ENCODE data around the gene MAP1B. TPM values are rescaled to one million over a fixed set of nuclear protein-coding genes. Genes with fewer than 3 reads are reported as not detected.

Gene MAP1B
- total RNA-seq, 1 experiment from 2014 or later = 19.2 TPM

DNA sequence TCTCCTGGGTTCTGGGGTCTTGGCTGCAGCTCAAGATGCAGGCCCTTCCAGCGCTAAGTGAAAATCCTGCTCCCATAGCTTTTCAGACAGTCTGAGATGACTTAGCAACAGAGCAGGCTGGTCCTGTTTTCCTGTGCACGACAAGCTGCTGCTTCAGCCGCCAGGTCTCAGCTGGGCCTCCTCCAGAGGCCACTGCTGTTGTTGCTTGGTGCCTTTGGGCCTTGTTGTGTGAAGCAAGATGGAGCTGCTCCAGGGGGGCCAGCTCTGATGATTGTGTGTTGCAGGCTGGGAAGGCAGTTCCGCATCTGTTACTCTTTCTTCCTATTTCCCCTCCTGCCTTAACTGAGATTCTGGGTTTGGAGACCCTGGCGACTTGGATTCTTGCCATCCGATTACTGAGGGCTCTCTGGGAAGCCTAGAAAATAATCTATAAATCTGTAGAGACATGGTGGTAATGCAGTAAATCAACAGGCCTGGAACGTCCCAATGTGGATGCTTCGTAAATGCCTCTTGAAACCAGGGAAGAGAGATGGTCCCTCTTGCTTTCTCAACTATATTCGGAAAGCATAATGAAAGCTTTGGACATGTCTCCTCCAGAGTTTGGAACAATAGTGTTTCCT lies 3.2 kb downstream of the MAP1B start:
- Histone ChIP-seq H3K4me1 (peaks cover 3% of the 10 kb centered on the region; the same call in 1 of the 2 replicates), H3K27ac (no peak overlapping the region), H3K27me3 (no peaks in the 10 kb centered on the region), H3K4me3 (no peak overlapping the region), H3K9me3 (replicated peaks) (no peaks in the 10 kb centered on the region), H3K36me3 (no peaks in the 10 kb centered on the region; the same call in 1 of the 2 replicates)
- no peak for DNase-seq

DNA sequence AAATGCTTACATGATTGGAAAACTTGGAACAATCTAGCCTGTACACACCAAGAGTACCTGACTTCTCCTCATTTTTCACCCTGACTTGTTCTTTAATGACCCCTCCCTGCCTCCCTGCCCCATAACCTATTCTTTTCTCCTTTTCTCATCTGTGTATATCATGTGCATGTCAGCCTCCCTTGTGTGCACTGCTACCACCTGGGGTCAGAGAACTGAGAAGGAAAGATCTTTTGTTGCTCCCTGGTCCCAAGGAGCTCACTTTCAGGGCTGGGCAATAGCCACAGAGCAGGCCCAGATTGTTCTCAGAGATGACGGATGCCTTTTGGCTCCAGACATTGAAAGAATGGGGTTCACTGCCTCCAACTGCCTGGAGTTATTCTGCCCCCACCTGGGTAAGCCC lies 5.1 kb downstream of the MAP1B start:
- H3K4me1 ChIP-seq = peaks cover 3% of the 10 kb centered on the region; the same call in 1 of the 2 replicates
- H3K27ac ChIP-seq = no peak overlapping the region
- no peak overlapping the region for H3K4me3 ChIP-seq
- peaks cover 8% of the 10 kb centered on the region for H3K36me3 ChIP-seq
- no peaks in the 10 kb centered on the region for H3K9me3 ChIP-seq (replicated peaks)
- no peaks in the 10 kb centered on the region for H3K27me3 ChIP-seq
- no peak for DNase-seq

DNA sequence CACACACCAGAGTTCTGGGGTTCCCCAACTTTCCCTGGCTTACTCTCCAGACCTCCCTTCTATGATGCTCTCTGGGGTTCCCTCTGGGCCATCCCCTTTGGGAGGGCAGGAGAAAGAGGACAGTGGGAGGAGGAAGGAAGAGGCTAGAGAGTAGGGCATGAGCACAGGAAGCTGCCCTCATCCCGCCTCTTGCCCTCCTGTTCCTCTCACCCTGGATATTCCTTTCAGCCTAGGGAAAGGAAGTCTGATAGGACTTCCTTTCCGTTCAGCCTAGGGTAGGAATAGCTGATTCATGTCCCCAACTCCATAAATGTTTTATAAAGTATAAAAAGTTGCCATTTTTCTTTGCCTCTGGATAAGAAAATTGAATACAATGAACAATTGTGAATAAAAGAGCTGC lies 7.4 kb downstream of the MAP1B start:
- no peaks in the 10 kb centered on the region for H3K27me3 ChIP-seq
- no peak for DNase-seq
- no peaks in the 10 kb centered on the region for H3K4me1 ChIP-seq
- H3K4me3 ChIP-seq = no peak overlapping the region
- H3K9me3 ChIP-seq (replicated peaks) = no peaks in the 10 kb centered on the region
- H3K27ac ChIP-seq = no peak overlapping the region
- H3K36me3 ChIP-seq = peaks cover 8% of the 10 kb centered on the region

DNA sequence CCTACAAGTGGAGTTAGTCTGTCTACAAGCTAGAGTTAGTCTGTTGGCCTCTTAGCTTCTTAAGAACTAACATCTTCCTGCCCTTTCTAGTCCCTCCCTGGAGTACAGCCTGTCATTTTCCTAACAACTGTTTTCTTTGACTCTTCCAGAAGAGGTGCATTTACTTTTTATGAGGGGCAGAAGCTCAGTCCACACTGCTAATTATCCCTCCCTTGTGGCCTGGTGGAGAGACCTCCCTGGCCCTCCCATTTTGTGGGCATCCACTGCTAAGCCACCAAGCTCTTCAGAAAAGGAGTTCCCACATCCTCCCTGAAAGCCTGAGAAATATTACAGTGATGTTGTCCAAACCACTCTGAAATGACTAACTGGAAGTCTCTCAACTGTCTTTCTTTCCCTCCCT lies 8.0 kb downstream of the MAP1B start:
- Histone ChIP-seq H3K36me3 (peaks cover 8% of the 10 kb centered on the region), H3K27ac (no peak overlapping the region)

DNA sequence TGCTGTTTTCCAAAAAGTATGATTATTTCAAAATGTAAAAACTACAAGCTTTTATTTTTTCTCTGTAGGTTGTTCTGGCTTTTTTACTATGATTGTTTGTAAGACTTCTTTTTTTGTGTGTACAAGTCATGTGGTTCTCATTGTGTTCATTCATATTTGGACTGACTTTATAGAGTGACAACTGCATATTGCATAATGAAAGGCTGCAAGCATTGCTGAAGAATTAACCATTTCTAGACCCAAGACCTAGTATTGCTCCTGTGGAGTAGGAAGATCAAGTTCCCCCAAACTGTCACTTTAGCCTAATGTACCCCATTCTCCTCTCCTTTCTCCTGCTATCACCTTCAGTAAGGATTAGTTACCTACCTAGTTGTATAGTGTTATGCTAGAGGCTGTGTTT lies 10.0 kb downstream of the MAP1B start:
- Histone ChIP-seq H3K9me3 (replicated peaks) (no peaks in the 10 kb centered on the region), H3K27ac (no peak overlapping the region), H3K36me3 (peaks cover 8% of the 10 kb centered on the region), H3K4me1 (no peaks in the 10 kb centered on the region), H3K4me3 (no peak overlapping the region), H3K27me3 (no peaks in the 10 kb centered on the region)
- DNase-seq = no peak

More for the DNA sequence above, 8.0 kb downstream of the MAP1B start:
- DNase-seq = no peak
- no peaks in the 10 kb centered on the region for H3K27me3 ChIP-seq
- no peaks in the 10 kb centered on the region for H3K4me1 ChIP-seq
- no peak overlapping the region for H3K4me3 ChIP-seq
- H3K9me3 ChIP-seq (replicated peaks) = no peaks in the 10 kb centered on the region

DNA sequence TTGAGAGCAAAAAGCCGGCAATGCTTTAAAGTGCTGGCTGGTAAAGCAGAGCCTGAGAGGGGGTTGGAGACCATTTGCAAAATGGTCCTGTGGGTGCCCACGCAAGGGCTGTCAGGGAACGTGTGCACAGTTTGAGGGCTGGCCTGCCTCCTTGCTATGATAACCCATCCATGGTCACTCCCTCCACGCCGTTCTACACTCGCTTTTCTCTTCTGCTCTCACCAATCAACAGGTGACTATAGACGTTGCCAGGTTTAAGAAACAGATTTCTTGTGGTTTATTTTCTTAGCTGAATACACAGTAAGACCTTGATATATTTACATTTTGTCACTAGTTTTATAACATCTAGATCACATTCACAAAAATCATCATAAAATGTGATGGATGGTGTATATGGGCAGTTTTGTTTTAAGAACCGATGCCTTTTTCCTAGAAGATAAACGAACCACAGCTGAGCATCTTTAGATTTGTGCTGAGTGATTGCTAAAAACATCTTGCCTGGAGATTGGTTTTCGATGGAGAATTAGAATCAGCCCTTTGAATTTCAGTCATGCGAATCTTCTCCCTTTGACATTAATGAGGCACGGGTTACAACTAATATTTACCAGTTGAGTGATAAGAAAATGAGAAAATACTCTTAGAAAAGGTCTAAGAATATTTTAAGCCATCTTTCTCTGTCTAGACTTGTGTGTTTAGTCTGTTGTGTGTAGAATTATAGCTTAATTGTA lies 13.9 kb downstream of the MAP1B start:
- Histone ChIP-seq H3K27ac (no peak overlapping the region), H3K4me1 (peaks cover 12% of the 10 kb centered on the region), H3K9me3 (replicated peaks) (no peaks in the 10 kb centered on the region), H3K36me3 (peaks cover 6% of the 10 kb centered on the region), H3K27me3 (no peaks in the 10 kb centered on the region), H3K4me3 (no peak overlapping the region)
- DNase-seq = no peak

DNA sequence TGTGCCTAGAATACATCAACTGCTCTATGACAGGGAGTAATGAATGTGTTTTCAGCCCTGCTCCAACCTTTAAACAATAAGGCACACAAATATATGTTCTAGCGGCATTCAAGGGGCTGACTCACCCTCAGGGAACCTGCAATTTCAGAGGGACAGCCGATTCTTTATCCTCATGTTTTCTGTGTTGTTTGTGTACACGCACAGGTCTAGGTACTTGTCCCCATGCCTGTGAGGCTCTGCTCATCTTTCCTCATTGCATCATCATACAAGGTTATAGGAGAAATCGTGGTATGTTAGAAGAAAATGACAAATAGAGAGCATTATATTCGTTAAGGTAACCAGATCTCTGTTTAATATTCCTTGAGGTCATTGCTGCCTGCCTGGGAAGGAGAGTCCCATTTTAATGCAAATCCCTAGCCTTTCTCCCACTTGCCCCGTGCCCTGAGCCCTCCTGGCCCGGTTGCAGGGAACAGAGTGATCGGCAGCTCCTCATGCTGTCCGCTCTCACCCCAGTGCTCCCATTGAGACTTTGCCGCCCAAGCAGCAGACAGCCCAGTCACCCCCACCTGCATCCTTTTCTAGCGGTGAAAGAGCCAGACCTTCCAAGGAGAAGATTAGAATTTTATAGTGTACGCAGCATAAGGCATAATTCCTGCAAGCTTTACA lies 14.6 kb downstream of the MAP1B start:
- Histone ChIP-seq H3K27me3 (no peaks in the 10 kb centered on the region), H3K4me1 (peaks cover 19% of the 10 kb centered on the region), H3K4me3 (no peak overlapping the region), H3K27ac (no peak overlapping the region), H3K36me3 (peaks cover under 1% of the 10 kb centered on the region; the same call in 1 of the 2 replicates), H3K9me3 (replicated peaks) (no peaks in the 10 kb centered on the region)
- DNase-seq = no peak

DNA sequence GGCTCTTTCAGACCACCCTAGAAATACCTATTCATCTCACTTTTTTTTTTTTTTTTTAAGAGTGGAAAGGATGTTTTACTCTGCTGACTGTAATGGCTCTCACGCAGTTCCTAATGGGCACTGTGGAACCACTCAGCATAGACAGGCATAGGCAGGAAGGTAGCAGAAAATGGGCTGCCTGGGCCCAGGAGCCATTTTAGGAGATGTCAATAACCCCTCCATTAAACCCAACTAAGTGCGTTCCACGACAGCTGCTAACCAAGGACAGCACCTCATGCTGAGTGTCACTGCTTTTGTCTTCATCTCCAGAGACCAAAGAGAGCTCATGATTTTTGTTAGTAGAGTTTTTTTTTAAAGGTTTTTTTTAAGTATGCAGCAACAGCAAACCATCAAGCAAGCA lies 15.3 kb downstream of the MAP1B start:
- Histone ChIP-seq H3K27me3 (no peaks in the 10 kb centered on the region), H3K4me1 (peaks cover 22% of the 10 kb centered on the region), H3K36me3 (no peaks in the 10 kb centered on the region; the same call in 1 of the 2 replicates), H3K9me3 (replicated peaks) (no peaks in the 10 kb centered on the region), H3K27ac (no peak overlapping the region), H3K4me3 (no peak overlapping the region)
- no peak for DNase-seq

DNA sequence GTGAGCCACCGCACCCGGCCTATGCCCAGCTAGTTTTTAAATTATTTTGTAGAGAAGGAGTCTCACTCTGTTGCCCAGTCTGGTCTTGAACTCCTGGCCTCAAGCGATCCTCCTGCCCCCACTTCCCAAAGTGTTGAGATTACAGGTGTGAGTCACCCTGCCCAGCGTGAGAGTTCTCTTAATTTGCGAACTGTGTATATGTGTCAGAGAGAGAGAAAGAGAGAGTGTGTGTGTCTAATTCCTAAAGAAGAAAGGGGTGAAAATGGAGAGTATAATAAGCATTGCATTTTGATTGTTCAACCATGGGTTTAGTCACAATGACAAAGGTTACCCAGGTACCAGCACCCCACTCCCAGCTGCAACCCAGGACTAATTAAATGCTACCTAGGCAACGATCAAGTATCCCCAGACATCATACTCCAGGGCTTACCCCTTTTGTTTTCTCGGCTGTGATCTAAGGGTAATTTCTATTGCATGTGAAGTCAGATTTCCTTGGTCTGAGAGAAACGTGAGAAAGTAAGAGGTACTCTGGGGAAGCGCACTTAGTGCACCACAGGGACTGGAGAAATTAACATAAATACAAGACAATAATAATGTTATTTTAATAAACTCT lies 16.6 kb downstream of the MAP1B start:
- no peaks in the 10 kb centered on the region for H3K27me3 ChIP-seq
- no peaks in the 10 kb centered on the region for H3K9me3 ChIP-seq (replicated peaks)
- H3K4me3 ChIP-seq = no peak overlapping the region
- peaks cover 22% of the 10 kb centered on the region for H3K4me1 ChIP-seq
- DNase-seq = no peak
- H3K27ac ChIP-seq = no peak overlapping the region
- no peaks in the 10 kb centered on the region for H3K36me3 ChIP-seq

DNA sequence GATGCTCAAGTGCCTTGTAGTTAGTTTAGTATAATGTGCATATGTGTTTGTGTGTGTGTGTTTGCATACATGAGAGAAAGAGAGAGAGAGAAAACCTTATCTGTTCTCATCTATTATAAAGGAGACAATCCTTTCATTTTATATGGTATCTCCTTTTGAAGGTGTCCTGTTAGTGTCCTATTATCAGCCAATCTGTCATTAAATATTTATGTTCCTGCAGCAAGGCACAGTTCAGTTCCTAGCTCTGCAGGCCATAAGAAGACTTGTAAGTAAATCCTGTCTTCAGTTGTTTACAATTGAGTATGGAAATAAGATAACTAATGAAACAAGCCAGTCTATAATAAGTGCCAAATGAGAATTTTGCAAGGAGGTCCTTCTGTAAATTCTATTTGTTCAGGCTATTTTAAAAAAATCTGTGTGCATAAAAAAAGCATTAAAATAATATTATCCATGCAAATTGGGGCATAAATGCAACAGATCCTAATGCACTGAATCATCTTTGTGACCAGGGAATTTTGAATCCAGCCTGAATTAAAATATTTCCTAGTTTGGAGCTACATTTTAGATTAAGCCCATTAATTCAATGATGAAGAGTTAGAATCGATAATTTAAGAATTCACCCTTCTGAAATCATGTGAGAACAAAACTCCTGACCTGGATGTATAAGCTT lies 18.1 kb downstream of the MAP1B start:
- H3K27me3 ChIP-seq = no peaks in the 10 kb centered on the region
- H3K27ac ChIP-seq = peak overlapping the region; percentile 68
- no peak for DNase-seq
- H3K9me3 ChIP-seq (replicated peaks) = no peaks in the 10 kb centered on the region
- no peak overlapping the region for H3K4me3 ChIP-seq
- no peaks in the 10 kb centered on the region for H3K36me3 ChIP-seq
- peaks cover 22% of the 10 kb centered on the region for H3K4me1 ChIP-seq

DNA sequence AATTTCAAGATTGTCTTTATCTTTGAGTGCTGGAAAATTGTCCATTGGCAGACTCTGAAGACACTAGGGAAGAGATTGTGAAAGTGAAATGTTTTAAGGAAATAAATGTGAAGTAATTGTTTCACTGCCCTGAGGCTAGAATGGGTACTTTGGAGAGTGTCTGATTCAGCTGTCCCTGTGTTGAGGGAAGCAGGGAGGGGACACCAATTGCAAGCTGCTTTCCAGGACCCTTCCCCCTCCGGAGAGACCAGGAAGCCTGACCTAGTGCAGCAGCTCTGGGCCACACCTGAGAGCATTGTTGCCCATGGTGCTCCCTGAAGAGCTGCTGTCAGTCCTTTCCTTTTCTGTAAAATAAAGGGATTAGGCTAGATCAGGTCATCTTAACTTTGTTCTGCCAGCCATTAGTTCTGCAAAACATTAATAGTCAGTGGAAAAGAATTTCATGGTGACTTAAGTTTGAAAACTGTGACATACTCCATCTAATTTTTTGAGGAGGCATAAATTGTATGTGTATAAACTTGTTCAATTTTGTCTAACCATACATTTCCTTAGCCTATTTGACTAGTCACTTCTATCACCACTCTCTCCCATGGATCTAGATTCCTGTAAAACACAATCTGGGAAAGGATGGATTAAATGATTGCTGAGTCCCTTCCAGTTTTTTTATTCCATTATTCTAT lies 18.8 kb downstream of the MAP1B start:
- Histone ChIP-seq H3K36me3 (no peaks in the 10 kb centered on the region), H3K27me3 (no peaks in the 10 kb centered on the region), H3K27ac (peak overlapping the region; percentile 68), H3K4me3 (no peak overlapping the region), H3K4me1 (peaks cover 22% of the 10 kb centered on the region), H3K9me3 (replicated peaks) (no peaks in the 10 kb centered on the region)
- peak; percentile 40 to 52 for DNase-seq

DNA sequence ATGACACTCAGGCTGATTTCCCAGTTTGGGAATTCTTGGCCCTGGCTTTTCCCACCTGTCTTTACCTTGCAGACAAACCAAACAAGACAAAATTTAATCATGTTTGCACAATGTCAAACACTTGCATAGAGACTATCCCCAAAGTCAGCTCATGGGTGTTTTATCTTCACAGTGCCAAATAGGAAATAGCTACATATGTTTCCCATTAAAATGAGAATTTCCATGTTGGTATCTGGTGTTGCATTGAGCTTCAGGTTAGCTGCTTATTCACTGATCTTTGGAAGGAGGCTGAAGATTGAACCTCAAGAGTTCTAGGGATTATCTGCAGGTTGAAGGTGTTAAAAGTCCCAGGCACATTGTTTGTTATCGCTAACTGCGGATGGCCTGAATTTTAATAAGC lies 19.5 kb downstream of the MAP1B start:
- Histone ChIP-seq H3K4me3 (no peak overlapping the region), H3K9me3 (replicated peaks) (no peaks in the 10 kb centered on the region), H3K4me1 (peaks cover 22% of the 10 kb centered on the region), H3K27ac (peak overlapping the region; percentile 68), H3K36me3 (no peaks in the 10 kb centered on the region), H3K27me3 (no peaks in the 10 kb centered on the region)
- no peak for DNase-seq

DNA sequence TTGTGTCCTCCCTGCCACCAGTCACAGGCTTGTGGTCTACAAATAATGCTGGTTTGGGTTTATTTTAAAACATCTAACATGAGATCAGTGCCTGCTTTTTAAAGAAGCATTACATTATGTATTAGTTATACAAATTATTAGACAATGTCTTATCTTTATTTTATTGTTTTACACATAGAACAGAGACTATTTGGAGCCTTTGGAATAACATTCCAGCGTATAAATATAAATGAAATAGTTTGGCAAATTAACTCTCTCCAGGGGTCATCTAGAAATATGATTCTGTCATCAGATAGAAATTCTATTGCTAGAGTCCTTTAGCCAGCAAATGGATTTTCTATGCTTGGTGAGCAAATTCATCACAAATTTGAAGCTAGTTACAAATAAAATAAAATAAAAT lies 22.4 kb downstream of the MAP1B start:
- H3K27me3 ChIP-seq = no peaks in the 10 kb centered on the region
- no peaks in the 10 kb centered on the region for H3K9me3 ChIP-seq (replicated peaks)
- no peaks in the 10 kb centered on the region; the same call in 1 of the 2 replicates for H3K36me3 ChIP-seq
- H3K4me1 ChIP-seq = peaks cover 26% of the 10 kb centered on the region
- H3K27ac ChIP-seq = no peak overlapping the region
- no peak for DNase-seq
- no peak overlapping the region for H3K4me3 ChIP-seq

DNA sequence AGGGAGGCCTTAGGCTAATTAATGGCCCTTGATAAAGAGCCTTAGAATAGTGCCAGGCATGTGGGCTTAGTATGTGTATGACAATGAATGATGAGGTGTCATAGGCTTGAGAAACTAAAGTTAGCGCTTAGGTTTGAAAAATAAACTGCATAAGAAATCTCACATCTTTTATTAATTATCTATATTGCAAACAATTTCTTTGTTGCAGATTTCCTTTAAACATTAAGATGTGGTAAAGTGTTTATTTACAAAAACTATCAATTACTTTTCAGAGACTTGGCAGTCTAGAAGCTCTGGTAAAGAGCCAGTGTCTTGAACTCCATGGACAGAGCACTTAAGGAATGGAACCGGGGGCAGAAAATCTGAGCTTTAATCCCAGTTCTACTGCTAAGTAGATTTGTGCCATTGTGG lies 23.1 kb downstream of the MAP1B start:
- DNase-seq = no peak
- Histone ChIP-seq H3K27me3 (no peaks in the 10 kb centered on the region), H3K4me3 (no peak overlapping the region), H3K27ac (no peak overlapping the region), H3K36me3 (no peaks in the 10 kb centered on the region; the same call in 1 of the 2 replicates), H3K4me1 (peaks cover 22% of the 10 kb centered on the region), H3K9me3 (replicated peaks) (no peaks in the 10 kb centered on the region)

All from SJCRH30 (cell line).